ENCODE results near the gene GRK5.

The GRK5 gene

GRCh38 chr10:119470920-119471702 lies 263.7 kb downstream of the GRK5 start:
- DNase-seq = no peak

- no peak for DNase-seq
Observed at GRCh38 chr10:119473771-119474170, 266.4 kb downstream of the GRK5 start.

- DNase-seq = no peak
Observed at GRCh38 chr10:119474606-119475005, 267.2 kb downstream of the GRK5 start.

- DNase-seq = no peak
Observed at GRCh38 chr10:119477444-119477843, 270.1 kb downstream of the GRK5 start.

- DNase-seq = no peak
Observed at GRCh38 chr10:119478111-119478802, 270.9 kb downstream of the GRK5 start.

GRCh38 chr10:119478811-119479341 lies 271.5 kb downstream of the GRK5 start:
- peak in 6 of 58 donors; percentile 6 to 30 (median 15) for DNase-seq

GRCh38 chr10:119479532-119479931 lies 272.2 kb downstream of the GRK5 start:
- peak in 1 of 58 donors; percentile 16 for DNase-seq

GRCh38 chr10:119480667-119481066 lies 273.3 kb downstream of the GRK5 start:
- no peak for DNase-seq

- no peak for DNase-seq
Observed at GRCh38 chr10:119481781-119482426, 274.5 kb downstream of the GRK5 start.

GRCh38 chr10:119483001-119483400 lies 275.6 kb downstream of the GRK5 start:
- DNase-seq = no peak

- no peak for DNase-seq
Observed at GRCh38 chr10:119483839-119484238, 276.5 kb downstream of the GRK5 start.

GRCh38 chr10:119488675-119489074 lies 281.3 kb downstream of the GRK5 start:
- DNase-seq = no peak

GRCh38 chr10:119489991-119490326 lies 282.6 kb downstream of the GRK5 start:
- DNase-seq = no peak

GRCh38 chr10:119491966-119492757 lies 284.8 kb downstream of the GRK5 start:
- DNase-seq = no peak

- no peak for DNase-seq
Observed at GRCh38 chr10:119493155-119493554, 285.8 kb downstream of the GRK5 start.

GRCh38 chr10:119494236-119495020 lies 287.1 kb downstream of the GRK5 start:
- DNase-seq = no peak

- DNase-seq = no peak
Observed at GRCh38 chr10:119495021-119495505, 287.7 kb downstream of the GRK5 start.

- DNase-seq = no peak
Observed at GRCh38 chr10:119495545-119495944, 288.2 kb downstream of the GRK5 start.

GRCh38 chr10:119496273-119496672 lies 288.9 kb downstream of the GRK5 start:
- DNase-seq = peak in 1 of 58 donors; percentile 10

- no peak for DNase-seq
Observed at GRCh38 chr10:119497243-119497642, 289.9 kb downstream of the GRK5 start.

Measured in anterior cingulate cortex (tissue), 58 donors.